ENCODE data around the gene CYB561.

CYB561 gene

DNA sequence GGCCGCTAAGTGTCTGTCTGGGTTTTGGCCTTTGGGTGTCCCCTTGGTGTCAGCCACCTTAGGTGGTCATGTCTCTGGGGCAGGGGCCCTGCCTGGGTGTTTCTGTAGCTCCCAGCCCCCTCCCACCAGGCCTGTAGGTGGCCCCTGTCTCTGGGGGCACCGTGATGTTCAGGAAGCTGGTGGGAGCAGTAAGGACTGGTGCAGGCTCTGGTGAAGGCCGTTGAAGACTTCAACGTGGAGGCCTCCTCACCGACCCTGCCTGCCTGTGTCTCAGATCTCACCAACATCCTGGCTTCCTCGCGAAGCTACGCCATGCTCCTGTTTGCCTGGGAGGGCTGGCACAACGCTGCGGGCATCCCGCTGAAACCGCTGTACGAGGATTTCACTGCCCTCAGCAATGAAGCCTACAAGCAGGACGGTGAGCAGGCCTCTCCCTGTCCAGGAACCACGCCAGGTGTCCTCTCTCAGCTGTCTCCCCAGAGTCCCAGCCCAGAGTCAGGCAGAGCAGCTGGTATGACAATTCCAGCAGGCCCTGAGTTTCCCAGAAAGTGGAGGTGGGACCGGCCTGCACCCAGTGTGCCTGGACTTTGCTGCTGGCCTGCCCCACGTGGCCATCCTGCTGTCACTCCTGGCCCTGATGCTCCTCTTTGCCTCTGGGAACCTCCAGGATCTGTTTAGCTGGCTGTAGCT is 33.5 kb upstream of the CYB561 start:
- TF ChIP-seq, protein P1, sequence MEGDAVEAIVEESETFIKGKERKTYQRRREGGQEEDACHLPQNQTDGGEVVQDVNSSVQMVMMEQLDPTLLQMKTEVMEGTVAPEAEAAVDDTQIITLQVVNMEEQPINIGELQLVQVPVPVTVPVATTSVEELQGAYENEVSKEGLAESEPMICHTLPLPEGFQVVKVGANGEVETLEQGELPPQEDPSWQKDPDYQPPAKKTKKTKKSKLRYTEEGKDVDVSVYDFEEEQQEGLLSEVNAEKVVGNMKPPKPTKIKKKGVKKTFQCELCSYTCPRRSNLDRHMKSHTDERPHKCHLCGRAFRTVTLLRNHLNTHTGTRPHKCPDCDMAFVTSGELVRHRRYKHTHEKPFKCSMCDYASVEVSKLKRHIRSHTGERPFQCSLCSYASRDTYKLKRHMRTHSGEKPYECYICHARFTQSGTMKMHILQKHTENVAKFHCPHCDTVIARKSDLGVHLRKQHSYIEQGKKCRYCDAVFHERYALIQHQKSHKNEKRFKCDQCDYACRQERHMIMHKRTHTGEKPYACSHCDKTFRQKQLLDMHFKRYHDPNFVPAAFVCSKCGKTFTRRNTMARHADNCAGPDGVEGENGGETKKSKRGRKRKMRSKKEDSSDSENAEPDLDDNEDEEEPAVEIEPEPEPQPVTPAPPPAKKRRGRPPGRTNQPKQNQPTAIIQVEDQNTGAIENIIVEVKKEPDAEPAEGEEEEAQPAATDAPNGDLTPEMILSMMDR (IDR thresholded peaks at IDR 0.05; ENCODE audit: extremely low read depth, missing control alignments), result no peak
- DNase-seq (ENCODE audit: low spot score), result no peak

DNA sequence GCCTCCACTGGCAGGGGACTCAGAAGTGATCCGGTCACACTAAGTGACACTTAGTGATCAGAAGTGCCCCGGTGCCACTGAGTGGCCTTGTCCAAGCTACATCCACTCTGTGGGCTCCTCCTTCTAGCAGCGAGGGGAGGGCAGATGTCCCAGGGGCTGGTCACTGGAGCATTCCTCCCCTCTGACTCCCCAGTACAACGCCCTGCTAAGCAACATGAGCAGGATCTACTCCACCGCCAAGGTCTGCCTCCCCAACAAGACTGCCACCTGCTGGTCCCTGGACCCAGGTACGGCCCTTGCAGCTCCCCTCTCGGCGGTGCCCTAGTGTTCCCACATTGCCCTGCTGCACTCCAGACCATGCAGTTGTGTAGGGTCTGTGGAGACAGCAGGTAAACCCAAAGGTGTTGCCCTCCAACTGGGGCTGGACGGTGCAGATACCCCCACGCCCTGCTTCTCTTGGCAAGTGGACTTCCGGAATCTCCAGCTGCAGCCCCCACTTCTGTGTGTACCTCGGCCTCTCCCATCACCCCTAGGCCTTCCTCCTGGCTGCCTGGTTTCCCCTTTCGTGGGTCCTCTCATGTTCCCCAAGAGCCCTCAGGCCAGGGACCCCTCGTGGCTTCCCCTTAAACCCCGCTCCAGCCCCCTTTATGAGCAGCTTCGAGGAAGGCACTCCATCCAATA is 32.8 kb upstream of the CYB561 start:
- peak; percentile 94 for DNase-seq (ENCODE audit: low spot score)
- TF ChIP-seq, protein P1 (IDR thresholded peaks at IDR 0.05; ENCODE audit: extremely low read depth, missing control alignments), result peak; percentile 93

DNA sequence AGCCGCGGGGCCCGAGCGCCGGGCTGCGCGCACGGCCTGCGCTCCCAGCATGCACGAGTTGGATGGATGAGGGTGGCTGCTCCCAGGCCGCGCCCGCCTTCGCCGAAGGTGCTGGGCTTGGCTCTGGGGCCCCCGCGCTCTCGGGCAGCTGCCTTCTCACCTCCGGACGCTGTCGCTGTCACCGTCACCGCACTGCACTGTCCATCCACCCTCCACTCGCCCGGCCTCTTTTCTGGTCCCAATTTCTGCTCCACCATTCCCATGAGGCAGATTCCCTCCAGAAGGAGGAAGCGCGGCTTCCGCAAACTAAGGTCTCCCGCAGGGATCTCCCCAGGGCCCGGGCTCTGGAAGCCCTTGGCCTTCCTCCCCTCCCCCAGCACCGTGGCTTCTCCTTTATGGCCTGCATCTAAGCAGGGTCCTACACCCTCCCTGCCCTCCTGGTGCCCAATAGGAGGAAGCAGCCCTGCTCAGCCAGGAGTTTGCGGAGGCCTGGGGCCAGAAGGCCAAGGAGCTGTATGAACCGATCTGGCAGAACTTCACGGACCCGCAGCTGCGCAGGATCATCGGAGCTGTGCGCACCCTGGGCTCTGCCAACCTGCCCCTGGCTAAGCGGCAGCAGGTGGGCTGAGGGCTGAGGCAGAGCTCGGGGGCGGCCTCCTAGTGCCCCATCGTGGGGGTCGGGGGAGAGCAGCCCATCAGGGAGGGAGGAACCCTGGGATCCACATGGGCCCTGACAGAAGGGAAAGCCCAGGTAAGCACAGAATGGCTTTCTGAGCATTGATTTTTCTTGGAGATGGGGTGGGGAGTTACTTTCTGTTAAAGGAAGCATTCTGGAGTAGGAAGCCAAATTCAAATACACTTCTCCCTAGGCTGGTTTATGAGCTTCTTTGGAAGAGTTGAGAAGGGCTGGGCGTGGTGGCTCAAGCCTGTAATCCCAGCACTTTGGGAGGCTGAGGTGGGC is 31.7 kb upstream of the CYB561 start:
- peak; percentile 47 for DNase-seq (ENCODE audit: low spot score)
- TF ChIP-seq, protein P1 (IDR thresholded peaks at IDR 0.05; ENCODE audit: extremely low read depth, missing control alignments), result no peak

DNA sequence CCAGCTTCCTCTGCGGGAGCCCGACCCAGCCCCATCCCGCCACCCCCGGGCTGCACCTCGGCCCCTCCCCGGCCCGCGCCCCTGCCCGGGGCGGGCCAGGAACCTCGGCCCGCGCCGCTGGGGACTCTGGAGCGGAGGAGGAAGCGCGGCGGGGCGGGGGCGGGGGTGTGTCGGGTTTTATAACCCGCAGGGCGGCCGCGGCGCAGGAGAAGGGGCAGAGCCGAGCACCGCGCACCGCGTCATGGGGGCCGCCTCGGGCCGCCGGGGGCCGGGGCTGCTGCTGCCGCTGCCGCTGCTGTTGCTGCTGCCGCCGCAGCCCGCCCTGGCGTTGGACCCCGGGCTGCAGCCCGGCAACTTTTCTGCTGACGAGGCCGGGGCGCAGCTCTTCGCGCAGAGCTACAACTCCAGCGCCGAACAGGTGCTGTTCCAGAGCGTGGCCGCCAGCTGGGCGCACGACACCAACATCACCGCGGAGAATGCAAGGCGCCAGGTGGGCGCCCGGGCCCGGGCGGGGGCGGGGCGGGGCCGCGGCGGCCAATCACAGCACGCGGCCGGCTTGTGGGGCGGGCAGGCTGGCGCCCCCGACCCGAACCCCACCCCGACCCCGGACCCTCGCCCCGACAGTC is 30.9 kb upstream of the CYB561 start, which contains the start of gene ACE:
TSS of gene ACE (plus strand) at position 208 of the 626 bp plus-strand sequence. CDS start at position 242, 34 bp downstream.
- DNase-seq (ENCODE audit: low spot score), result peak; percentile 72
- TF ChIP-seq, protein P1 (IDR thresholded peaks at IDR 0.05; ENCODE audit: extremely low read depth, missing control alignments), result no peak

GRCh38 chr17:63476459-63476853 is 30.4 kb upstream of the CYB561 start:
- peak; percentile 58 for DNase-seq (ENCODE audit: low spot score)
- TF ChIP-seq, protein P1 (IDR thresholded peaks at IDR 0.05; ENCODE audit: extremely low read depth, missing control alignments), result no peak

GRCh38 chr17:63475491-63476412 is 29.6 kb upstream of the CYB561 start:
- no peak for DNase-seq (ENCODE audit: low spot score)

More at GRCh38 chr17:63475491-63476412, 29.6 kb upstream of the CYB561 start:
- TF ChIP-seq, protein P1 (IDR thresholded peaks at IDR 0.05; ENCODE audit: extremely low read depth, missing control alignments), result no peak

Data from GM20000 (cell line).